HG03196 (cell line): Measurements from ENCODE around the gene NRXN2.

Experiments used
- ATAC-seq: cut with Tn5 transposase; IDR thresholded peaks from one replicate; pipeline ENCODE4 v1.9.1; 2021; ENCODE audit not compliant: unreplicated experiment

The NRXN2 gene

DNA sequence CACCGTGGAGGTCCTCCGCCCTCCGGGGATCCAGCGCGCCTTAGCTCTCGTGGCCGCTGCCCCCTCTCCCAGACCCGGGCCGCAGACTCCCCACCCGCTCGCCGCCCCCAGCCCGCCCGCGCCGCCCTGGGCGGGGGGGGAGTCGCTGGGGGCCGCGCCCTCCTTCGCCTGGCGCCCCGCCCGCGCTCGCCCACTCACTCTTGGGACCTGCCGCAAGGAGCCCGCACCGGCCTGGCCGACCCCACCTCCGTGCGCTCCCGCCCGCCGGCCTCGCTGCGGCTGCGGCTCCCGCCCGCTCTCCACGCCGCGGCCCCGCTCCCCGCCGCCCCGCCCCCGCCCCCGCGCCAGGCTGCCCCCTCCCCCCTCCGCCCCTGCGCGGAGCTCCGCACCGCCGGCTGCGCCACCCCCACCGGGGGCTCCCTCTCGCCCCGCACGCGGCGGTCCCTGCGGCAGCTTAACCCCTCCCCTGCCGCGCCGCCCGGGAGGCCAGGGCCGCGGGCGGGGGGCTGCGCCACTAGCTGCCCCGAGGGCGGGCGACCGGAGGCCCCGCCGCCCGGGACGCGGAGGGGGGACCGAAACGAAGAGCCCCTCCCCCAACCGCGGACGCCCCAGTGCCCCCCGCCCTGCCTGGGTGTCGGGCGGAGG, 21.7 kb upstream of the NRXN2 start:
- ATAC-seq, result no peak

DNA sequence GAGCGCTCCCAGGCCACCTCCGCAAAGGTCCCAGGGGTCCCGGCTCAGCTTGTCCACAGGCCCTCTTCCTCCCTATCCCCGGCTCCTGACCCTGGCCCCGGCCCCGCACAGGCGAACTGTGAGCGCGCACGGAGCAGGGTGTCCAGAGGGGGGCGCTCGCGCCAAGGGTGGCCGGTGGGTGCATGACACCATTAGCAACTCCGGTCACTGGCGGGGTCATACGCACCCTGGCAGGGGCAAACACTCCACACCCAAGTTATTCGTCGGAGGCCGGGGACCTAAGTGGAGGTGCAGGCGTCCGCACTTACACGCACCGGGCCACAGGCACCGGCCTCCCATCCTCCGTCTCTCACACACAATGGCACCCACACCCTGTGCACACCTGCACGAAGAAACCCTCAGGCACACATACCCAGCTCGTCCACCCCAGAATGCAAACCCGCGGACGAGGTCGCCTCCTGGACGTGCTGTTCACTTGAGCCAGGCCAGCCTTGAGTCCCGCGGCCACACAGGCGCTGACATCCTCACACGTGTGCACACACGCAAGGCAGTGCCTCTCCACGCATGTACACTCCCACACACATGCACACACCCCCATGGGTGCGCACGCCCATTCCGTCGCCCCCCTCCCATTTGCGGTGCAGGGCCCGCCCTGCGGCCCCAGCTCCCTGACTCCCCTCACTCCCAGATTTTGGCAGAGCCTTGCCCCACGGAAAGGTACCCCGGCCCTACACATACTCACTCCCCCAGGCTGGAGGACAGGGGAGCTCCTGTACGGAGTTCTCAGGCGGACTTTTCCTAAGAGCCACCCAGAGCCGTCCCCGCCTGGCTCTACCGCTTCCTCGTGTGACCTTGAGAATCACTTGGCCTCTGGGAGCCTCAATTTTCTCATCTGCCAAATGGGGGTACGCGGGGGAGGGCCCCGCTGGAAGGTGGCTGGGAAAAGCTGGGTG, 20.9 kb upstream of the NRXN2 start, which contains the start of gene RASGRP2:
TSS of gene RASGRP2 (minus strand) at position 552 of the 953 bp plus-strand sequence. CDS start 1,276 bp downstream, outside the sequence.
- no peak for ATAC-seq

DNA sequence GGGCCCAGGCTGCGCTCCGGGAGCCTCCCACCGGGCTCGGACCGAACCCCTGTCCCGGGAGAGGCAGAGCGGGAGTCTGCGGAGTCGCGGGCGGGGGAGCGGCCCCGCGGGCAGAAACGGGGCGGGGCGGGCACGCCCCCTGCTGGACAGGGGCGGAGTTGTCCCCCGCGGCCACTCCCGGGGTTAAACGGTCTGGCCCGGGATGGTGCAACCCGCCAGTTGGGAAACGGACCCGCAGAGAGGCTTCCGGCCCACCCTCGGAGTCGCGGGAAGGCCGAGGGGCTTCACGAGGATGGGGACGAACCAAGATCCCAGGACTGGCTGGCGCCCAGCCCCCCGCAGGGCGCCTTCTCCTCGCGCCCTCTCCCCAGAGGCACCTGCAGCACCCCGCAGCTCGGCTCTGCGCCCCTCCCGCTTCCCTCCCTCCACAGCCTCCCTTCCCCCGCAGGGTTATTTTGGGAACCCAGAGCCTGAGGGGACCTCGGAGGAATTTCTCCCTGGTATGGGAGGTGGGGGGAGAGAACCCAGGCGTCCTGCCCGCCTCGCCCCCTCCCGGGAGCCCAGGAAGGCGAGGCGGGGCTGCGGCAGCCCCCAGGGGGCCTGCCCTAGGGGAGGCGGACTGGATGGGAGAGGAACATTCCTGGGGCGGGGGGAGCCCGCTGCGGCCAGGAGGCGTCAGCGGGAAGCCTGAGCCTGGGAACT, 20.0 kb upstream of the NRXN2 start:
- no peak for ATAC-seq

- ATAC-seq, result no peak
Observed at GRCh38 chr11:64742087-64742888, 19.3 kb upstream of the NRXN2 start.

- ATAC-seq, result no peak
Observed at GRCh38 chr11:64741375-64742086, 18.5 kb upstream of the NRXN2 start.

DNA sequence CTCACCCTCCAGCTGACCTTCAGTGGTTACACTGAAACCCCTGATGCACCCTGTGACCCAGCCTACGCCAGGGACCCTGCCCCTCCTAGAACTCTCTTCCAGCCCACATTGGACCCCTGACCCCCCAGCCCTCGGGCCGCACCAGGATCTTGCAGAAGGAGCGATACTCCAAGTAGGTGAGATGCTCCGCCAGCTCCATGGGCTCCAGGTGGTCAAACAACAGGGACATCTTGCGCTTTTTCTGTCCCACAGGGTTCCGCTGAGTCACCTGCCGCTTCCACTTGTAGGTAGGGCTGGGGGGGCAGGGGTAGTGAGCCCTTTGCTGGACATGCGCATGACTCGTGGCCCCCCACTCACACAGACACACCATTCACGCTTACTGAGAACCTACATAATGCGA, 16.9 kb upstream of the NRXN2 start:
- ATAC-seq, result no peak

- ATAC-seq, result no peak
Observed at GRCh38 chr11:64736654-64737053, 13.7 kb upstream of the NRXN2 start.

DNA sequence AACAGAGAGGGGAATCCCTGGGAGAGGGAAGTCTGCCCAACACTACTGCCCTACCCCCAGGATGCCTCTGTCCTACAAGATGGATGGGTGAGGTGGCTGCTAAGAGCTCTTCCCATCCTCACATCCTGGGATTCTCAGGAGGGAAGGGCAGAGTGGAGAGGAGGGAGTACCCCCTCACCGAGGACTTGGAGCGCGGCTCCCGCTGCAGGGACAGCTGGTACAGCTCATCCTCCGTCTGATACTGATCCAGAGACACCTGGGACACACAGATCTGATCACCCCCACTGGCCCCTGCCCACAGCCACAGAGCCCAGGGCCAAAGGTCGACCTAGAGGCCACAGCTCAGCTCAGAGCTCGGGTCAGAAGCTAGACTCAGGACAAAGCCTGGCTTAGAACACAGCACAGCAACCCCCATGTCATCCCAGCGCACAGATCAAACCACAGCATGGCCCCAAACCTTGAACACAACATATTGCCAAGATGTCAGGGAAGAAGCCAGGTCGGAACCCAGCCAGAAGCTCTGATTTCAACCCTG, 12.8 kb upstream of the NRXN2 start:
- no peak for ATAC-seq

DNA sequence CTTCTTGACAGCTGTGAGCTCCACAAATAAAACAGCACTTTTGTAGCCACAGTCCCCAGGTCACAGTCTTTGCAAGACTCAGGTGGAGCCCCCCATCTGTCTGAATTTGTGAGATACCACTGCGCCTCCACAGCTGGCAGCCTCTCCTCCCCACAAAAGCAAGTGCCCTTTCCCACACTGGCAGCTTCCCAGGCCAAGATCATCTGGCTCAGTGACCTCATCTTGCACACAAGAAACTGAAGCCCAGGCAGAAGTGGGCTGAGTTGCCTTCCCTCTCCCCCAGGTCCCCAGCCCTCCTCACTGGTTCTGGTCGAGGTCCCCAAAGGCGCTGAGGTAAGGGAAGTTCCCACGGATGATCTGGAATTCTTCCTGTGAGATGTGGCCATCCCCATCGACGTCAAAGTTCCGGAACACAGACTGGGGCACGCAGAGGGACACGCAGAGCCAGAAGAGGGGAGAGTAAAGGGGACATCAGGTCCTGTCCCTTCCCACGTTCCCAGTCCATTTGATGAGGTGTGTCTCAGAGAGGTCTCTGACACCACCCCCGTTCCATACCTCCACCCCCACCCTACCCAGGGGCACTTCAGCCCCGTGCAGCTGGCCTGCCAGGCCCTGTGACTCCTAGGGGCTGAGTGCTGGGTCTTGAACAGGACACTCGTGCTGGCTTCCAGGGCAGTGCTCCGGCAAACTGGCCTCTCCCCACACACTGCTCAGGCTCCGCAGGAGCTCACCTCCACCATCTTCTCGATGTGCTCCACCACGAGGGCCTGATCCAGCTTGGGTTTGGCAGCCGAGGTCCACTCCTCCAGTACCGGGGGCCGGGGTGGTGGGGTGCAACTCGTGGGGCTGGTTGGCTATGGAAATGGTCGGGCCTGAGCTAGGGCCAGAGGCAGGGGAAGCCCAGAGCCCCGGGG, 12.1 kb upstream of the NRXN2 start:
- ATAC-seq, result no peak

GRCh38 chr11:64731601-64732000, 8.6 kb upstream of the NRXN2 start:
- ATAC-seq, result no peak

GRCh38 chr11:64729851-64730382, 6.9 kb upstream of the NRXN2 start:
- ATAC-seq, result no peak

- no peak for ATAC-seq
Observed at GRCh38 chr11:64728757-64729365, 5.9 kb upstream of the NRXN2 start.

GRCh38 chr11:64726867-64727530, 4.0 kb upstream of the NRXN2 start:
- no peak for ATAC-seq

DNA sequence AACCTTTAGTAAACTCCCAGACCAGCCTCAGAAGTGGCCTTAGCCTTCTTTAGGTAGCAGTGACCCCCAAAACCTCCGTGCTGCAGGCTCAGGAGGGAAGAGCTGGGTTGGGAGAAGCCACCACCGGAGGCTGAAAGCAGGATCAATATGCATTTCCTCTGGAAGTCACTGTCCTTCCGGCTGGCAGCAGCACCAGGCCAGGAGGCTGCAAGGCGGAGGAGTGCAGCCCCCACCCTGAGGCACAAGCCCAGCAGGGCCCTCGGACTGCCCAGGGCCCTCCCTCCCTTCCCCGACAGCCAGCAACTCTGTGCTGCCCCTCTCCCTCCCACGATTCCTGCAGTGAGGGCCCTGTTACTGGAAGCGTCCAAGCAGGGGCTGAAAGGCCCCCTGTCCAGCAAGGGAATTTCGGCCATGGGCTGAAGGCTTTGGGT, 3.2 kb upstream of the NRXN2 start:
- no peak for ATAC-seq

DNA sequence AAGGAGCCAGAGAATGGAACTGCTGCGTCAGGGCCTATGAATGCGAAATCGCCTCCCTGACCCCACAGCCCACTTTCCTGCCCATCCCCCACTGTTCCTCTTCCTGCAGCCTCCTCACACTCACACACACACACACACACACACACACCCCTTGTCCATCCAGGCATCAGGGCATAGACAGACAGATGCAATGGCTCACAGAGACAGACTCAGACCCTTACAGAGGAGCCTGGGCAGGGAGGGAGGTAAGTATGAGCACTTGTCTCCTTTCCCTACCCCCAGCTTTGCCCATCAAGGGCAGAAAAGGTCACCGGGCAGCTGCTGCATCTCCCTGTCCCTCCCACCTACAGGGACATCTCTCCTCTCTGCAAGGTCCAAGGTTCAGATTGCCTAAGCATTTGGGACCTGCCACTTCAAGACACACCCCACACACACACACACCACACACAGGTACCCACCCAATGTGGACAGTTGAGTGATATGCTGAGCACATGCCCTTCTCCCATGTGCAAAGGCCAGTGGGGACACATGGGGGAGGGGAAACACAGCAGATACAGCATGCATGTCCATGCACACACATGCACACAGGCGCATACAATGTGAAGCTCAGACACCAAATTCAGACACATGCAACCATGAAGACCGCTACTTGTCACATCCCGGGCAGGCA, 2.0 kb upstream of the NRXN2 start:
- ATAC-seq, result no peak

DNA sequence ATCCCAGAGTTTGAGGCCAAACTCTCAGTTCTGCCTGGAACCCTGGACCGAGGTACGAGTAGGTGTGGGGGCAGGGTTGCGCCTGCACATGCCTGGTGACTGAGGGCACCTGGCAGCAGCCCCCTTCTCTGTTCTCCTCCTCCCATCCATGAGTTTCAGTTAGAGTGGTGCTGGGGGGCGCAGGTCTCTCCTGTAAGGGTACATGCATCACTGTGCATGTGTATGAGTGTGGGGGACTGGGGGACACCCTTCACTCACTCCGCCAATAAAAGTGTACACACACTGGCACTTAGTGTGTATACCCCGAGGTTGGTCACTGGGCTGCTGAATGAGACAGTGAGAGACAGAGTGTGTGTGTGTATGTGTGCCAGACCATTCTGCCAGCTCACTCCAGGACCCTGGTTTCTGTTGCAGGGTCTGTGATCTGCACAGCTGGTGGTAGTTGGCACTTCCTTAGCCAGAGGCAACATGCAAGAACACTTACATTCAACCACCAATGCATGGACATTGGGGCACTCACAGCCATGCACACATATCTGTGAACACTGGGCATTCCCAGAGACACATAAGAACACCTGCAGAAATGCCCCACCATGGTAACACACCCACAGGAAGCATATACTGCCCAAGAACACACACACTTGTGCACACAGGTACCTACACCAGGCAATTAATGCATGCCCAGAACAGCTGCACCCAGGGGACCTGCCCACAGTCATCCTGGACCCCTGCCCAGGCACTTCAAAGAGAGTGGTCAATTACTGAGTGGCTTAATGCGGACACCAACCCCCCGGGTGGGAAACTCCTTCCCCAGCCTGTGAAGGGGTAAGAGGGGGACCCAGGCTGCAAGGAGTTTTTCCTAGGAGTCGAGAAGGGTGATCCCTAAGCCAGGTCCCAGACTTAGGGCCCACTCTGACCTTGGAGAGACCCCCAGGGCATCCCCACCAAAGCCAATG, 1.2 kb upstream of the NRXN2 start:
- ATAC-seq, result no peak
